ENCODE measurements around the gene SH3GL2. TPM values are rescaled to one million over a fixed set of nuclear protein-coding genes. Genes with fewer than 3 reads are reported as not detected.

The SH3GL2 gene
- total and polyA plus RNA-seq, 2 donors (not counting 1 experiment from before 2014, with no cell fraction given) = not detected

DNA sequence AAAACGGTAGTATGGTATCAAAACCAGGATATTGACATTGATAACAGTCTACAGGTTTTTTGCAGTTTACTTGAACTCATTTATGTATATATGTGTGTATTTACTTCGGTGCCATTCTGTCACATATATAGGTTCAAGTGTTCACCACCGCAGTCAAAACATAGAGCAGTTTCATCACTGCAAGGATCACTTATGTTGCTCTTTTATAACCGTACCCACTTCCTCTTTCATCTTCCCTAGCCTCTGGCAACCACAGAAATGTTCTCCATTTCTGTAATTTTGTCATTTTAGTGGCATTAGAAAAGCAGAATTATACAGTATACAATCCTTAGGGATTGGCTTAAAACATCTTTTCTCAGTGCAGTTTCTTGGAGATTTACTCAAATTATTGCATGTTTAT, 90.3 kb downstream of the SH3GL2 start:
- CTCF ChIA-PET = no interaction called here
- TF ChIP-seq EZH2 (IDR thresholded peaks at IDR 0.05; ENCODE audit: borderline replicate concordance, insufficient read depth, low read depth, low read length, poor library complexity, severe bottlenecking) = no peak
- Mint-ChIP-seq H3K4me3 (no peak overlapping the region), H3K27me3 (no peaks in the 10 kb centered on the region), H3K9me3 (ENCODE audit: insufficient read depth) (peaks cover 4% of the 10 kb centered on the region), H3K4me1 (no peaks in the 10 kb centered on the region), H3K27ac (no peak overlapping the region)
- no peaks in the 10 kb centered on the region for H3K4me1 ChIP-seq (ENCODE audit: control insufficient read depth in 2 of 2, insufficient read depth in 2 of 2, low read length in 2 of 2)
- no peak overlapping the region for H3K9ac ChIP-seq (ENCODE audit: low read length)
- intact Hi-C loops (cut with micrococcal nuclease) = no loop called here
- H4K20me1 ChIP-seq (ENCODE audit: control insufficient read depth, insufficient read depth, low read length, poor library complexity, severe bottlenecking) = no peaks in the 10 kb centered on the region
- no peak overlapping the region for H3K4me3 ChIP-seq (ENCODE audit: control extremely low read depth in 1 of 5, extremely low read depth in 1 of 5, insufficient read depth in 1 of 5, low read depth in 2 of 5, low read length in 4 of 5)
- WGBS (ENCODE audit: insufficient coverage) = 50% methylated on average over 1 of the region's 4 CpGs
- H2AFZ ChIP-seq (ENCODE audit: insufficient read depth, low read depth, low read length, poor library complexity, severe bottlenecking) = no peak overlapping the region
- H3K4me2 ChIP-seq (replicated peaks; ENCODE audit: low read depth, low read length, poor library complexity, severe bottlenecking) = no peak overlapping the region
- DNase-seq (no peak), ATAC-seq (ENCODE audit: low read depth) (no peak)
- H3K27me3 ChIP-seq (replicated peaks in 1 of 4; ENCODE audit: control extremely low read depth in 1 of 4, control insufficient read depth in 3 of 4, insufficient read depth in 4 of 4, low read length in 3 of 4) = no peaks in the 10 kb centered on the region
- no peaks in the 10 kb centered on the region for H3K9me3 ChIP-seq (ENCODE audit: control extremely low read depth in 1 of 3, control insufficient read depth in 2 of 3, insufficient read depth in 1 of 3, low read length in 2 of 3)
- POLR2A ChIA-PET = no interaction called here
- no peaks in the 10 kb centered on the region for H3K36me3 ChIP-seq (replicated peaks in 1 of 2; ENCODE audit: control extremely low read depth in 1 of 2, control insufficient read depth in 1 of 2, extremely low read depth in 1 of 2, insufficient read depth in 2 of 2, low read length in 1 of 2)
- H3K79me2 ChIP-seq (ENCODE audit: control insufficient read depth, insufficient read depth, low read length) = no peaks in the 10 kb centered on the region
- H3K27ac ChIP-seq (ENCODE audit: low read length in 2 of 2) = no peak overlapping the region

DNA sequence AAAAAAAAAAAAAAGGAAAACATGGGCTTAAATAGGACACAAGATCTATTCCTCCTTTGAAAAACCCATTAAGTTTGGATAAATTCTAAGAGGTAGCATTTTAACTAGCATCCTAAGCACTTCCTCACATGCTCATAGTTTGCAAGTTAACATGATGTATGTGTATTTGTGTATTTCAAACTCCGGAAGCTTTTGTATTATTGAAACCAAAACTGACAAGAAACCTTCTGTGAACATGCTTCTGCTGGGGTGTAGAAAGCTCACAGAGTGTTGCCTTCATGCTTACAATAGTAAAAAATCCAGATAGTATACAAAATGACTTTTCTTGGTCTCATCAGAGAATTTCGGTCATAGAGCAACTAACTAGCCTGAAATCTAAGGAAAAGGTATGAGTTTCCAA, 103.8 kb downstream of the SH3GL2 start:
- no peak overlapping the region for H3K4me3 Mint-ChIP-seq
- no peaks in the 10 kb centered on the region for H3K9me3 ChIP-seq (ENCODE audit: control extremely low read depth in 1 of 3, control insufficient read depth in 2 of 3, insufficient read depth in 1 of 3, low read length in 2 of 3)
- H3K4me2 ChIP-seq (replicated peaks; ENCODE audit: low read depth, low read length, poor library complexity, severe bottlenecking) = no peak overlapping the region
- no peak overlapping the region for H3K27ac Mint-ChIP-seq
- no peak overlapping the region for H3K27ac ChIP-seq (ENCODE audit: low read length in 2 of 2)
- no peaks in the 10 kb centered on the region for H3K27me3 ChIP-seq (replicated peaks in 1 of 4; ENCODE audit: control extremely low read depth in 1 of 4, control insufficient read depth in 3 of 4, insufficient read depth in 4 of 4, low read length in 3 of 4)
- H3K27me3 Mint-ChIP-seq = no peaks in the 10 kb centered on the region
- CTCF ChIA-PET = no interaction called here
- H3K36me3 ChIP-seq (replicated peaks in 1 of 2; ENCODE audit: control extremely low read depth in 1 of 2, control insufficient read depth in 1 of 2, extremely low read depth in 1 of 2, insufficient read depth in 2 of 2, low read length in 1 of 2) = no peaks in the 10 kb centered on the region
- H3K9me3 Mint-ChIP-seq (ENCODE audit: insufficient read depth) = peaks cover 2% of the 10 kb centered on the region
- H3K4me1 Mint-ChIP-seq = no peaks in the 10 kb centered on the region
- POLR2A ChIA-PET = no interaction called here
- WGBS (ENCODE audit: insufficient coverage) = no CpG with 5 or more reads among the region's 2 CpGs
- no peaks in the 10 kb centered on the region for H3K79me2 ChIP-seq (ENCODE audit: control insufficient read depth, insufficient read depth, low read length)
- no peak overlapping the region for H3K9ac ChIP-seq (ENCODE audit: low read length)
- intact Hi-C loops (cut with micrococcal nuclease) = no loop called here
- no peaks in the 10 kb centered on the region for H4K20me1 ChIP-seq (ENCODE audit: control insufficient read depth, insufficient read depth, low read length, poor library complexity, severe bottlenecking)
- H2AFZ ChIP-seq (ENCODE audit: insufficient read depth, low read depth, low read length, poor library complexity, severe bottlenecking) = no peak overlapping the region
- ATAC-seq (ENCODE audit: low read depth) (no peak), DNase-seq (no peak)
- H3K4me1 ChIP-seq (ENCODE audit: control insufficient read depth in 2 of 2, insufficient read depth in 2 of 2, low read length in 2 of 2) = no peaks in the 10 kb centered on the region
- H3K4me3 ChIP-seq (ENCODE audit: control extremely low read depth in 1 of 5, extremely low read depth in 1 of 5, insufficient read depth in 1 of 5, low read depth in 2 of 5, low read length in 4 of 5) = no peak overlapping the region
- TF ChIP-seq, protein P1, sequence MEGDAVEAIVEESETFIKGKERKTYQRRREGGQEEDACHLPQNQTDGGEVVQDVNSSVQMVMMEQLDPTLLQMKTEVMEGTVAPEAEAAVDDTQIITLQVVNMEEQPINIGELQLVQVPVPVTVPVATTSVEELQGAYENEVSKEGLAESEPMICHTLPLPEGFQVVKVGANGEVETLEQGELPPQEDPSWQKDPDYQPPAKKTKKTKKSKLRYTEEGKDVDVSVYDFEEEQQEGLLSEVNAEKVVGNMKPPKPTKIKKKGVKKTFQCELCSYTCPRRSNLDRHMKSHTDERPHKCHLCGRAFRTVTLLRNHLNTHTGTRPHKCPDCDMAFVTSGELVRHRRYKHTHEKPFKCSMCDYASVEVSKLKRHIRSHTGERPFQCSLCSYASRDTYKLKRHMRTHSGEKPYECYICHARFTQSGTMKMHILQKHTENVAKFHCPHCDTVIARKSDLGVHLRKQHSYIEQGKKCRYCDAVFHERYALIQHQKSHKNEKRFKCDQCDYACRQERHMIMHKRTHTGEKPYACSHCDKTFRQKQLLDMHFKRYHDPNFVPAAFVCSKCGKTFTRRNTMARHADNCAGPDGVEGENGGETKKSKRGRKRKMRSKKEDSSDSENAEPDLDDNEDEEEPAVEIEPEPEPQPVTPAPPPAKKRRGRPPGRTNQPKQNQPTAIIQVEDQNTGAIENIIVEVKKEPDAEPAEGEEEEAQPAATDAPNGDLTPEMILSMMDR (IDR thresholded peaks at IDR 0.05) = no peak
- TF ChIP-seq EZH2 (IDR thresholded peaks at IDR 0.05; ENCODE audit: borderline replicate concordance, insufficient read depth, low read depth, low read length, poor library complexity, severe bottlenecking) = no peak
